ENCODE measurements around the gene NT5DC3.

Gene NT5DC3

GRCh38 chr12:103751600-103751999 lies 89.4 kb downstream of the NT5DC3 start:
- no peak for DNase-seq (ENCODE audit: low read depth in 3 of 3)

GRCh38 chr12:103751171-103751570 lies 89.9 kb downstream of the NT5DC3 start:
- no peak for DNase-seq (ENCODE audit: low read depth in 3 of 3)

GRCh38 chr12:103748875-103749274 lies 92.2 kb downstream of the NT5DC3 start:
- no peak for DNase-seq (ENCODE audit: low read depth in 3 of 3)

GRCh38 chr12:103748002-103748401 lies 93.0 kb downstream of the NT5DC3 start:
- no peak for DNase-seq (ENCODE audit: low read depth in 3 of 3)

GRCh38 chr12:103745962-103746361 lies 95.1 kb downstream of the NT5DC3 start:
- no peak for DNase-seq (ENCODE audit: low read depth in 3 of 3)

- DNase-seq (ENCODE audit: low read depth in 3 of 3) = no peak
Measured at GRCh38 chr12:103743788-103744187, 97.2 kb downstream of the NT5DC3 start.

- no peak for DNase-seq (ENCODE audit: low read depth in 3 of 3)
Measured at GRCh38 chr12:103742349-103742932, 98.6 kb downstream of the NT5DC3 start.

- DNase-seq (ENCODE audit: low read depth in 3 of 3) = no peak
Measured at GRCh38 chr12:103737881-103738280, 103.2 kb downstream of the NT5DC3 start.

GRCh38 chr12:103736572-103736971 lies 104.5 kb downstream of the NT5DC3 start:
- DNase-seq (ENCODE audit: low read depth in 3 of 3) = no peak

GRCh38 chr12:103735291-103735690 lies 105.7 kb downstream of the NT5DC3 start:
- DNase-seq (ENCODE audit: low read depth in 3 of 3) = no peak

- no peak for DNase-seq (ENCODE audit: low read depth in 3 of 3)
Measured at GRCh38 chr12:103734863-103735262, 106.2 kb downstream of the NT5DC3 start.

GRCh38 chr12:103731539-103731938 lies 109.5 kb downstream of the NT5DC3 start:
- DNase-seq (ENCODE audit: low read depth in 3 of 3) = no peak

- DNase-seq (ENCODE audit: low read depth in 3 of 3) = no peak
Measured at GRCh38 chr12:103729499-103729898, 111.5 kb downstream of the NT5DC3 start.

- DNase-seq (ENCODE audit: low read depth in 3 of 3) = no peak
Measured at GRCh38 chr12:103728323-103728722, 112.7 kb downstream of the NT5DC3 start.

GRCh38 chr12:103727638-103728037 lies 113.4 kb downstream of the NT5DC3 start:
- DNase-seq (ENCODE audit: low read depth in 3 of 3) = no peak

GRCh38 chr12:103725398-103725797 lies 115.6 kb downstream of the NT5DC3 start:
- no peak for DNase-seq (ENCODE audit: low read depth in 3 of 3)
